HK-2 (cell line): Measurements from ENCODE around the gene CTIF.
"Not testable (repeated sequence)": the region's sequence is repeated elsewhere in the genome, so short reads cannot be mapped to it uniquely, and the experiment has no call there.

ENCODE experiments used
- DNase-seq: peaks from one replicate; pipeline ENCODE4 v3.0.0-alpha.2; 2018; ENCODE audit not compliant: unreplicated experiment

Gene CTIF

GRCh38 chr18:48643262-48643661 lies 104.4 kb downstream of the CTIF start:
- DNase-seq = no peak

GRCh38 chr18:48644029-48644428 lies 105.2 kb downstream of the CTIF start:
- no peak for DNase-seq

- DNase-seq = no peak
Observed at GRCh38 chr18:48645427-48646002, 106.7 kb downstream of the CTIF start.

GRCh38 chr18:48646976-48647375 lies 108.1 kb downstream of the CTIF start:
- DNase-seq = no peak

GRCh38 chr18:48649231-48649630 lies 110.4 kb downstream of the CTIF start:
- DNase-seq = no peak

- not testable (repeated sequence) for DNase-seq
Observed at GRCh38 chr18:48654591-48654990, 115.8 kb downstream of the CTIF start.

- DNase-seq = no peak
Observed at GRCh38 chr18:48655508-48655907, 116.7 kb downstream of the CTIF start.

- no peak for DNase-seq
Observed at GRCh38 chr18:48656176-48656575, 117.3 kb downstream of the CTIF start.

- no peak for DNase-seq
Observed at GRCh38 chr18:48656582-48656981, 117.8 kb downstream of the CTIF start.

GRCh38 chr18:48657447-48658120 lies 118.8 kb downstream of the CTIF start:
- no peak for DNase-seq

- no peak for DNase-seq
Observed at GRCh38 chr18:48658721-48659120, 119.9 kb downstream of the CTIF start.

- no peak for DNase-seq
Observed at GRCh38 chr18:48659188-48660009, 120.6 kb downstream of the CTIF start.

GRCh38 chr18:48660346-48661228 lies 121.8 kb downstream of the CTIF start:
- no peak for DNase-seq

- no peak for DNase-seq
Observed at GRCh38 chr18:48661421-48661820, 122.6 kb downstream of the CTIF start.

GRCh38 chr18:48662011-48662661 lies 123.3 kb downstream of the CTIF start:
- no peak for DNase-seq

- no peak for DNase-seq
Observed at GRCh38 chr18:48663096-48663930, 124.5 kb downstream of the CTIF start.

- DNase-seq = peak; percentile 53
Observed at GRCh38 chr18:48663931-48664847, 125.4 kb downstream of the CTIF start.

GRCh38 chr18:48665654-48666053 lies 126.8 kb downstream of the CTIF start:
- DNase-seq = no peak

- no peak for DNase-seq
Observed at GRCh38 chr18:48666613-48667012, 127.8 kb downstream of the CTIF start.
